ENCODE measurements around the gene CFAP65.

The CFAP65 gene

GRCh38 chr2:218984239-218985020 lies 56.9 kb downstream of the CFAP65 start:
- Histone ChIP-seq H2AFZ (ENCODE audit: insufficient read depth, low read length, poor library complexity) (no peak overlapping the region), H3K79me1 (ENCODE audit: low read length) (no peaks in the 10 kb centered on the region), H3K18ac (ENCODE audit: low read length) (no peak overlapping the region), H3K27ac (ENCODE audit: low read depth, low read length) (no peak overlapping the region), H3K14ac (ENCODE audit: low read length) (no peak overlapping the region), H3K27me3 (ENCODE audit: insufficient read depth, low read length) (peaks cover 82% of the 10 kb centered on the region), H3K4me1 (ENCODE audit: control insufficient read depth in 1 of 2, insufficient read depth in 2 of 2, low read length in 2 of 2) (peaks cover 2 to 4% of the 10 kb centered on the region in 2 experiments), H2AK5ac (ENCODE audit: low read length) (no peak overlapping the region), H3K4me3 (ENCODE audit: low read depth, low read length) (no peak overlapping the region), H4K91ac (ENCODE audit: low read depth, low read length) (no peak overlapping the region), H3K79me2 (ENCODE audit: control insufficient read depth, insufficient read depth, low read length, poor library complexity) (no peaks in the 10 kb centered on the region), H3K9ac (ENCODE audit: low read length) (no peak overlapping the region), H2BK5ac (ENCODE audit: low read depth, low read length, poor library complexity) (no peak overlapping the region), H3K23ac (ENCODE audit: low read length) (no peak overlapping the region), H4K12ac (ENCODE audit: low read depth, low read length) (no peak overlapping the region), H3K9me3 (ENCODE audit: insufficient read depth, low read depth, low read length) (peaks cover 3% of the 10 kb centered on the region), H3K36me3 (ENCODE audit: control insufficient read depth in 1 of 2, insufficient read depth in 2 of 2, low read length in 2 of 2) (no peaks in the 10 kb centered on the region), H3K4ac (ENCODE audit: low read depth, low read length) (no peak overlapping the region), H3K4me2 (ENCODE audit: low read length) (peak overlapping the region; percentile 14), H2BK12ac (ENCODE audit: low read length) (no peak overlapping the region), H4K8ac (ENCODE audit: low read depth, low read length) (no peak overlapping the region), H2BK120ac (ENCODE audit: insufficient read depth, low read length, poor library complexity) (no peak overlapping the region)
- DNase-seq = no peak
- no CpG with 5 or more reads among the region's 50 CpGs for WGBS (ENCODE audit: extremely low coverage, insufficient coverage, insufficient read length)

- H3K4me2 ChIP-seq (ENCODE audit: low read length) = no peak overlapping the region
- no peak overlapping the region for H3K4ac ChIP-seq (ENCODE audit: low read depth, low read length)
- peaks cover 77% of the 10 kb centered on the region for H3K27me3 ChIP-seq (ENCODE audit: insufficient read depth, low read length)
- H4K12ac ChIP-seq (ENCODE audit: low read depth, low read length) = no peak overlapping the region
- no peaks in the 10 kb centered on the region for H3K79me1 ChIP-seq (ENCODE audit: low read length)
- no peaks in the 10 kb centered on the region for H3K36me3 ChIP-seq (ENCODE audit: control insufficient read depth in 1 of 2, insufficient read depth in 2 of 2, low read length in 2 of 2)
- H2AFZ ChIP-seq (ENCODE audit: insufficient read depth, low read length, poor library complexity) = no peak overlapping the region
- H4K8ac ChIP-seq (ENCODE audit: low read depth, low read length) = no peak overlapping the region
- peaks cover 2 to 4% of the 10 kb centered on the region in 2 experiments for H3K4me1 ChIP-seq (ENCODE audit: control insufficient read depth in 1 of 2, insufficient read depth in 2 of 2, low read length in 2 of 2)
- H3K14ac ChIP-seq (ENCODE audit: low read length) = no peak overlapping the region
- H3K9me3 ChIP-seq (ENCODE audit: insufficient read depth, low read depth, low read length) = peaks cover 2% of the 10 kb centered on the region
- WGBS (ENCODE audit: extremely low coverage, insufficient coverage, insufficient read length) = no CpG with 5 or more reads among the region's 10 CpGs
- no peak overlapping the region for H2BK120ac ChIP-seq (ENCODE audit: insufficient read depth, low read length, poor library complexity)
- H3K27ac ChIP-seq (ENCODE audit: low read depth, low read length) = no peak overlapping the region
- H3K4me3 ChIP-seq (ENCODE audit: low read depth, low read length) = no peak overlapping the region
- no peak overlapping the region for H3K23ac ChIP-seq (ENCODE audit: low read length)
- H4K91ac ChIP-seq (ENCODE audit: low read depth, low read length) = no peak overlapping the region
- H2BK12ac ChIP-seq (ENCODE audit: low read length) = no peak overlapping the region
- no peak overlapping the region for H2BK5ac ChIP-seq (ENCODE audit: low read depth, low read length, poor library complexity)
- no peaks in the 10 kb centered on the region for H3K79me2 ChIP-seq (ENCODE audit: control insufficient read depth, insufficient read depth, low read length, poor library complexity)
- no peak for DNase-seq
- no peak overlapping the region for H3K9ac ChIP-seq (ENCODE audit: low read length)
- H2AK5ac ChIP-seq (ENCODE audit: low read length) = no peak overlapping the region
- H3K18ac ChIP-seq (ENCODE audit: low read length) = no peak overlapping the region
Observed at GRCh38 chr2:218983934-218984238, 57.4 kb downstream of the CFAP65 start.

- Histone ChIP-seq H2BK5ac (ENCODE audit: low read depth, low read length, poor library complexity) (no peak overlapping the region), H3K4me1 (ENCODE audit: control insufficient read depth in 1 of 2, insufficient read depth in 2 of 2, low read length in 2 of 2) (peaks cover 2 to 4% of the 10 kb centered on the region in 2 experiments), H2AK5ac (ENCODE audit: low read length) (no peak overlapping the region), H3K27me3 (ENCODE audit: insufficient read depth, low read length) (peaks cover 72% of the 10 kb centered on the region), H3K23ac (ENCODE audit: low read length) (no peak overlapping the region), H4K12ac (ENCODE audit: low read depth, low read length) (no peak overlapping the region), H4K8ac (ENCODE audit: low read depth, low read length) (no peak overlapping the region), H3K4me2 (ENCODE audit: low read length) (no peak overlapping the region), H3K27ac (ENCODE audit: low read depth, low read length) (no peak overlapping the region), H2AFZ (ENCODE audit: insufficient read depth, low read length, poor library complexity) (no peak overlapping the region), H3K9ac (ENCODE audit: low read length) (no peak overlapping the region), H2BK12ac (ENCODE audit: low read length) (no peak overlapping the region), H3K4ac (ENCODE audit: low read depth, low read length) (no peak overlapping the region), H3K79me2 (ENCODE audit: control insufficient read depth, insufficient read depth, low read length, poor library complexity) (no peaks in the 10 kb centered on the region), H3K14ac (ENCODE audit: low read length) (no peak overlapping the region), H2BK120ac (ENCODE audit: insufficient read depth, low read length, poor library complexity) (no peak overlapping the region), H3K79me1 (ENCODE audit: low read length) (no peaks in the 10 kb centered on the region), H4K91ac (ENCODE audit: low read depth, low read length) (no peak overlapping the region), H3K36me3 (ENCODE audit: control insufficient read depth in 1 of 2, insufficient read depth in 2 of 2, low read length in 2 of 2) (no peaks in the 10 kb centered on the region), H3K4me3 (ENCODE audit: low read depth, low read length) (no peak overlapping the region), H3K18ac (ENCODE audit: low read length) (no peak overlapping the region), H3K9me3 (ENCODE audit: insufficient read depth, low read depth, low read length) (no peaks in the 10 kb centered on the region)
- no peak for DNase-seq
- WGBS (ENCODE audit: extremely low coverage, insufficient coverage, insufficient read length) = no CpG with 5 or more reads among the region's 23 CpGs
Observed at GRCh38 chr2:218983263-218983933, 57.9 kb downstream of the CFAP65 start.

GRCh38 chr2:218982586-218983262 lies 58.6 kb downstream of the CFAP65 start:
- Histone ChIP-seq H4K8ac (ENCODE audit: low read depth, low read length) (no peak overlapping the region), H3K27ac (ENCODE audit: low read depth, low read length) (no peak overlapping the region), H2BK120ac (ENCODE audit: insufficient read depth, low read length, poor library complexity) (no peak overlapping the region), H3K79me1 (ENCODE audit: low read length) (no peaks in the 10 kb centered on the region), H3K4ac (ENCODE audit: low read depth, low read length) (no peak overlapping the region), H3K14ac (ENCODE audit: low read length) (no peak overlapping the region), H3K9me3 (ENCODE audit: insufficient read depth, low read depth, low read length) (no peaks in the 10 kb centered on the region), H2AK5ac (ENCODE audit: low read length) (no peak overlapping the region), H4K91ac (ENCODE audit: low read depth, low read length) (no peak overlapping the region), H3K18ac (ENCODE audit: low read length) (no peak overlapping the region), H3K4me2 (ENCODE audit: low read length) (no peak overlapping the region), H3K36me3 (ENCODE audit: control insufficient read depth in 1 of 2, insufficient read depth in 2 of 2, low read length in 2 of 2) (no peaks in the 10 kb centered on the region), H4K12ac (ENCODE audit: low read depth, low read length) (no peak overlapping the region), H3K79me2 (ENCODE audit: control insufficient read depth, insufficient read depth, low read length, poor library complexity) (no peaks in the 10 kb centered on the region), H2AFZ (ENCODE audit: insufficient read depth, low read length, poor library complexity) (no peak overlapping the region), H3K4me1 (ENCODE audit: control insufficient read depth in 1 of 2, insufficient read depth in 2 of 2, low read length in 2 of 2) (peaks cover 2 to 4% of the 10 kb centered on the region in 2 experiments), H3K9ac (ENCODE audit: low read length) (no peak overlapping the region), H3K27me3 (ENCODE audit: insufficient read depth, low read length) (peaks cover 68% of the 10 kb centered on the region), H3K4me3 (ENCODE audit: low read depth, low read length) (no peak overlapping the region), H2BK5ac (ENCODE audit: low read depth, low read length, poor library complexity) (no peak overlapping the region), H2BK12ac (ENCODE audit: low read length) (no peak overlapping the region), H3K23ac (ENCODE audit: low read length) (no peak overlapping the region)
- DNase-seq = no peak
- no CpG with 5 or more reads among the region's 28 CpGs for WGBS (ENCODE audit: extremely low coverage, insufficient coverage, insufficient read length)

All from trophoblast cell (in vitro differentiated cells and primary cell).